GM19455 (cell line): ENCODE data around the gene ATXN7L1.
A peak's percentile ranks its signal among the peaks of the same experiment; 100 is the strongest.

Source experiments
- ATAC-seq: cut with Tn5 transposase; IDR thresholded peaks from one replicate; pipeline ENCODE4 v1.9.1; 2021; ENCODE audit not compliant: unreplicated experiment

ATXN7L1 gene, protein sequence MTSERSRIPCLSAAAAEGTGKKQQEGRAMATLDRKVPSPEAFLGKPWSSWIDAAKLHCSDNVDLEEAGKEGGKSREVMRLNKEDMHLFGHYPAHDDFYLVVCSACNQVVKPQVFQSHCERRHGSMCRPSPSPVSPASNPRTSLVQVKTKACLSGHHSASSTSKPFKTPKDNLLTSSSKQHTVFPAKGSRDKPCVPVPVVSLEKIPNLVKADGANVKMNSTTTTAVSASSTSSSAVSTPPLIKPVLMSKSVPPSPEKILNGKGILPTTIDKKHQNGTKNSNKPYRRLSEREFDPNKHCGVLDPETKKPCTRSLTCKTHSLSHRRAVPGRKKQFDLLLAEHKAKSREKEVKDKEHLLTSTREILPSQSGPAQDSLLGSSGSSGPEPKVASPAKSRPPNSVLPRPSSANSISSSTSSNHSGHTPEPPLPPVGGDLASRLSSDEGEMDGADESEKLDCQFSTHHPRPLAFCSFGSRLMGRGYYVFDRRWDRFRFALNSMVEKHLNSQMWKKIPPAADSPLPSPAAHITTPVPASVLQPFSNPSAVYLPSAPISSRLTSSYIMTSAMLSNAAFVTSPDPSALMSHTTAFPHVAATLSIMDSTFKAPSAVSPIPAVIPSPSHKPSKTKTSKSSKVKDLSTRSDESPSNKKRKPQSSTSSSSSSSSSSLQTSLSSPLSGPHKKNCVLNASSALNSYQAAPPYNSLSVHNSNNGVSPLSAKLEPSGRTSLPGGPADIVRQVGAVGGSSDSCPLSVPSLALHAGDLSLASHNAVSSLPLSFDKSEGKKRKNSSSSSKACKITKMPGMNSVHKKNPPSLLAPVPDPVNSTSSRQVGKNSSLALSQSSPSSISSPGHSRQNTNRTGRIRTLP

GRCh38 chr7:105876091-105876963 is at the start of gene ATXN7L1:
Gene ATXN7L1 (minus strand): TSS chr7:105876599. CDS start chr7:105876558, 41 bp downstream.
- peak; percentile 73 for ATAC-seq

GRCh38 chr7:105926131-105926530 is 49.7 kb upstream of the ATXN7L1 start:
- ATAC-seq: no peak

DNA sequence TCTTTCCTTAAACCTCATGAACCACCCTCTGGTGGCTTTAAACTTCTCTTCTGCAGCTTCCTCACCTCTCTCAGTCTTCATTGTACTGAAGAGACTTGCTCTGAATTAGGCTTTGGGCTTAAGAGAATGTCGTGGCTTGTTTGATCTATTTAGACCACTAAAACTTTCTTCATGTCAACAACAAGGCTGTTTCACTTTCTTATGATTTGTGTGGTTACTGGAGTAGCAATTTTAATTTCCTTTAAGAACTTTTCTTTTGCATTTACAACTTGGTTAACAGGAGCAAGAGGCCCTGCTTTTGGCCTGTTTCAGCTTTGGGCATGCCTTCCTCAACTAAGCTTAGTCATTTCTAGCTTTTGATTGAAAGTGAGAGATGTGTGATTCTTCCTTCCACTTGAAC is 48.5 kb upstream of the ATXN7L1 start:
- ATAC-seq: no peak

- no peak for ATAC-seq
Measured at GRCh38 chr7:105920766-105921165, 44.4 kb upstream of the ATXN7L1 start.

DNA sequence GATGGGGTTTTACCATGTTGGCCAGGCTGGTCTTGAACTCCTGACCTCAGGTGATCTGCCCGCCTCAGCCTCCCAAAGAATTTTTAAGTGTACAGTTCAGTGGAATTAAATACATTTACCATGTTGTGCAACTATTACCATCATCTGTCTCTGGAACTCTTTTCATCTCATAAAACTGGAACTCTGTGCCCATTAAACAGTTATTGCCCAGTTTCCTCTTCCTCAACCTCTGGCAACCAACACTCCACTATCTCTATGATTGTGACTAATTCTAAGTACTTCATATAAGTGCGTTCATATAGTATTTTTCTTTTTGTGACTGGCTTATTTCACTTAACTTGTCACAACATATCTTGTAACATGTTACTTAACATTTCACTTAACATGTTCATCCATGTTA is 41.3 kb upstream of the ATXN7L1 start:
- no peak for ATAC-seq

GRCh38 chr7:105916603-105917002 is 40.2 kb upstream of the ATXN7L1 start:
- no peak for ATAC-seq

- no peak for ATAC-seq
Measured at GRCh38 chr7:105913947-105914346, 37.5 kb upstream of the ATXN7L1 start.

DNA sequence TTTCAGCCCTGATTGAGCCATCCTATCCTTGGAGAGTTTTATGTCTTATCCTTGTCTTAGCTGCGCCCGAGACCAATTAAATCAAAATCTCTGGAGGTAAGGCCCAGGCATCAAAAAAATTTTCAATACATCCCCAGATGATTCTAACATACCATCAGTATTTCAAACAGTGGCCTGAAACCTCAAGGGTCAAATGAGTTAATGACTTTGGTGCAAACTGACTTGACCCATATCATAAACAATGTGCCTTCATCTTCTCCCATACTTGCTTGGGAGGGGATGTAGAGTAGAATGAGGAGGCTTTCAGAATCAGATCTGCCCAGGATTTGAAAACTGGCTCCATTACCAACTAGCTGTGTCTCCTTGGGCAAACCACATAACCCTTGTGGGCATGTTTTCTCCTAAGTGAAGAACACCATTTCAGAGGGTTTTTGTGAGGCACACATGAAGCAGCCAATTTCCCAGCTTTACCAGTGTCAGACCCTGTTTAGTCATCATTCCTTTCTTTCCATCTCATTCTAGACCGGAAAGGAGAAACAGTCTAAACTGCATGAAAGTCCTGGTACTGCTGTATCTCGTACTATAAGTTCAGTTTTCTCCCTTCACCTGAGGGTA is 35.7 kb upstream of the ATXN7L1 start:
- ATAC-seq: no peak

GRCh38 chr7:105910172-105910571 is 33.8 kb upstream of the ATXN7L1 start:
- ATAC-seq: no peak

- ATAC-seq: no peak
Measured at GRCh38 chr7:105909742-105910141, 33.3 kb upstream of the ATXN7L1 start.

- no peak for ATAC-seq
Measured at GRCh38 chr7:105907129-105907846, 30.9 kb upstream of the ATXN7L1 start.

GRCh38 chr7:105906695-105907094 is 30.3 kb upstream of the ATXN7L1 start:
- no peak for ATAC-seq

- ATAC-seq: no peak
Measured at GRCh38 chr7:105905910-105906568, 29.6 kb upstream of the ATXN7L1 start.

DNA sequence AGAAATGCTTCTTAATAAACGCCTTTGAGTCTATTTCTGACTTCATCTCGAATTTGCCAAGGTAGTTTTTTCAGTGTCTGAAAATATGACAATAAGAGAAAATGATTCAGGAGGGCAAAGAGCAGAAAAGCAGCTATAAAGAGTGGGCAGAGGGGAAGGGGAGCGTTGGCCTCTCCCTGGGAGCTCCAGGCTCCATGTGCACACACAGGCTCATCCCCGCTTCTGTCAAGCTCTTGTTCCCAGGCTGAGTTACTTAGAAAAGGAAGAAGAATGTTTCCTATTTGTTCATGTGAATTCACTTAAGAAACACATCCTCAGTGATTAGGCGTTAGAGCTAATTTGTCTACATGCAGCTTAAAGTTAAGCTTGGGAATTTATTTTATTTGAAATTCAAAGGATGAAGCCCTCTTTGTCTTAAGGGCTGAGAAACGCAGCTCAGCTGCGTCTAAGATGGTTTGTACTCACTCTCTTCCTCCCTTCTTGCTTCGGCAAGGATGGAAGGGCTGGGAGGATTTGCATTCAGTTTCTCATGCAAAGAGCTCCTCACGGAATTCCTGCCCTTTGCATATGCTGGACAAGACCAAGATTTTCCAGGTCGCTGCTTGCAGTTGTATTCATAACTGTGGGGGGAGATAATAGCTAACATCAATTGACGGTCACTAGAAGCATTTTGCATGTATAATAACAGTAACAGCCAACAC is 29.0 kb upstream of the ATXN7L1 start:
- no peak for ATAC-seq

- ATAC-seq: no peak
Measured at GRCh38 chr7:105904064-105904463, 27.7 kb upstream of the ATXN7L1 start.

DNA sequence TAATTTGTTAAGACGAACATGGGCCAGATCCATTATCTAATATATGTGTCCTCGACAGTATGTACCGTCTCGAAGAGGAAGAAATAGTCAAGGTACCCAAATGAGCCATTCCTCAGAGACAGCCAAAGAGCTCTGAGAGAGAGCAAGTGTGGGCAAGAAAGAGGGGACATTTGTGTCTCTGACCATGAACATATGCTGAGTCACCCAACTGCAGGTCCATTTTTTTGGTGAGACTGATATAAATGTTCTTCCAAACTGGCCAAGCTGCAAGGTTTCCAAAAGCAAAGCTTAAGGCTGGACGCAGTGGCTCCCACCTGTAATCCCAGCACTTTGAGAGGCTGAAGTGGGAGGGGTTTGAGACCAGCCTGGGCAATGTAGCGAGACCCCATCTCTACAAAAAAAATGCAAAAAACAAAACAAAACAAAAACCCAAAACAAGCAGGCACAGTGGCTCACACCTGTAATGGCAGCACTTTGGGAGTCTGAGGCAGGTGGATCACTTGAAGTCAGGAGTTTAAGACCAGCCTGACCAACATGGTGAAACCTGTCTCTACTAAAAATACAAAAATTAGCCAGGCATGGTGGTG is 26.0 kb upstream of the ATXN7L1 start:
- ATAC-seq: no peak

GRCh38 chr7:105897999-105898398 is 21.6 kb upstream of the ATXN7L1 start:
- no peak for ATAC-seq

DNA sequence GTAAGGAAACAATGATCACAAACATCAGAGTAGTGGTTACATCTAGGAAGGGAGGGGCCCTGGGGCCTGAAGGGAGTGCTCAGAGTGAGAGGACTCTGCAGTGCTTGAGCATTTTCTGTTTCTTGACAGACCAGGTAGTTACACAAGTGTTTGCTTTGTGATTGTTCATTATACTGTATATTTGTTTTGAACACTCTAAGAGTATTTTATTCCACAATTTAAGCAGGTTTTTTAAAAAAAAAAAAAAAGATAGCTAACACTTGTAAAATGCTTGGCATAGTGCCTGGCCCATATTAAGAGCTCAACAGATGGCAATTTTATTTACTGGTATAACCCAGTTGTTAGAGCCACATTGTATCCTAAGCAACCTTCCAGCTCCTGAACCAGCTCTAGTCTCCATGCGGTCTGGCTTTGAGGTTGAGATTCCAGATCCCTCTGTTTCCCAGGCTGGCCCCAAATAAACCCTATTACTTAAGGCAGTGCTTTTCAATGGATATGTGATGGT is 20.1 kb upstream of the ATXN7L1 start:
- ATAC-seq: no peak
